ENCODE results near the gene FRZB.

The FRZB gene

GRCh38 chr2:182855376-182855775, 11.1 kb downstream of the FRZB start:
- in situ Hi-C loops (cut with HindIII; ENCODE audit: low pct_ligation_motif_present, low pct_unique_long_range_greater_than_20kb, low sequenced_read_pairs), result no loop called here
- no peak for DNase-seq

GRCh38 chr2:182854375-182855105, 11.9 kb downstream of the FRZB start:
- in situ Hi-C loops (cut with HindIII; ENCODE audit: low pct_ligation_motif_present, low pct_unique_long_range_greater_than_20kb, low sequenced_read_pairs), result no loop called here

DNA sequence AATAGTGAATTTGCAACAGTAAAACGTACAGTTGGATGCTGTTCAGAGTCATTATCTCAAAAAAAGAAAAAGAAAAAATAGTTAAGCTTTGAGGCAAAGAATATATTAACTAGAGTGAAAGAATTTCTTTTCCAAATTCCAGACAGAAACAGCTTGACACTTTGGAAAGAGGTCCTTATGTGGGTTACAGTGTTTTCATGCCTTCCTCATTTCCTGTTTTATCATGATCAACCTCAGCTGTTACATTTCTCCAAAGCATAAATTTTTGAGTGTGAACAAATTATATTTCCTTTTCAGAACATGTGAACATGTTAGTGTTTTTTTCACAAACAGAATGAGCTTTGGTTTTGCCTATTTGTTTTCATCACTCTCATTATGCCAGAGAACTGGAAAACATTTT, 13.6 kb downstream of the FRZB start:
- DNase-seq, result no peak
- in situ Hi-C loops (cut with HindIII; ENCODE audit: low pct_ligation_motif_present, low pct_unique_long_range_greater_than_20kb, low sequenced_read_pairs), result no loop called here

More at GRCh38 chr2:182854375-182855105, 11.9 kb downstream of the FRZB start:
- DNase-seq, result no peak

GRCh38 chr2:182852090-182852489, 14.3 kb downstream of the FRZB start:
- in situ Hi-C loops (cut with HindIII; ENCODE audit: low pct_ligation_motif_present, low pct_unique_long_range_greater_than_20kb, low sequenced_read_pairs), result no loop called here
- DNase-seq, result no peak

DNA sequence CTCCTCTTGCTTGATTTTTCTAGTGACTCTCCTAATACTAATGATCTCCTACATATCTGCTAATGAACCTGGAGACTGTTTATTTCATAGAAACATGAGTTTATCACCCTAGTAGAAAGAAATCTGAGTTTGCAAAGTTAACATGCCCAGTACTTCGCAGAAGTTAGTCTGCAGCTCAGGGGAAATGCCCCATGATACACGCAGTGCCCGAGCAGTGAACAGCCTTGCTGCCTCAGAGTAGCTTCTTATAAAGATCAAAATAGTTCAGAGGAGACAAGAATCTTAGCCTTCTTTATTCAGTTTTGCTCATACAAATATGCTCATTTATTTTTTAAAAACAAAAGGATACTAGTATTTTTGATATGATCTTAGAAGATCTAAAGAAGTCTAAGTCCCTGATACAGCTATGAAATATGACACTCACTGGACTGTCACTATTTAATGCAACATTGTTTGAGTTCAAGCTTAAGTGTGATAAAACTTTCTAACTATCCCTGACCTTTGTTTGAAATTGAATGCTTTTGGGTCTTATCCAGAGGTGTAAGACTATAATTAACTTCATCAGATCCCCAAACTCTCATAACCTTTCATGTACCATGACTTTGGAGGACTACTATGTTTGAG, 20.5 kb downstream of the FRZB start:
- in situ Hi-C loops (cut with HindIII; ENCODE audit: low pct_ligation_motif_present, low pct_unique_long_range_greater_than_20kb, low sequenced_read_pairs), result no loop called here
- no peak for DNase-seq

- in situ Hi-C loops (cut with HindIII; ENCODE audit: low pct_ligation_motif_present, low pct_unique_long_range_greater_than_20kb, low sequenced_read_pairs), result no loop called here
- no peak for DNase-seq
These were observed 30.0 kb downstream of the FRZB start for GRCh38 chr2:182836451-182836850.

DNA sequence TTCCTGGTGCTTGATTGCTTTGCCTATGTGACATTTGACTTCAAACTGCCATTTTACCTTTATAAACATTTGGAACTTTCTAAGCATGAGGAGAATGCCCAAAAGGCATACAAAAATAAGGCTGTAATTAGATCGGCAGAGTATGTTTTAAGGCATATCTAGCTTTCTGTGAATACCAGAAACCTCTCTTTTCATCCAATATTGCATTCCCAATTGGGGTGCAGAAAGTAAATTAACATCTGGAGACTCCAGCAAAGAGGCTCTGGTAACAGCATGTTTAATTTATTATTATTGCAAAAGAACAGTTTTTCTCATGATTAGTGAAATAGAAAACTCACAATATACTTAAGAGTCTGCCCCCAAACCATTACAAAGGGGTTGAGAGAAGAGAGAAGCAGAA, 32.1 kb downstream of the FRZB start:
- in situ Hi-C loops (cut with HindIII; ENCODE audit: low pct_ligation_motif_present, low pct_unique_long_range_greater_than_20kb, low sequenced_read_pairs), result no loop called here
- DNase-seq, result no peak

DNA sequence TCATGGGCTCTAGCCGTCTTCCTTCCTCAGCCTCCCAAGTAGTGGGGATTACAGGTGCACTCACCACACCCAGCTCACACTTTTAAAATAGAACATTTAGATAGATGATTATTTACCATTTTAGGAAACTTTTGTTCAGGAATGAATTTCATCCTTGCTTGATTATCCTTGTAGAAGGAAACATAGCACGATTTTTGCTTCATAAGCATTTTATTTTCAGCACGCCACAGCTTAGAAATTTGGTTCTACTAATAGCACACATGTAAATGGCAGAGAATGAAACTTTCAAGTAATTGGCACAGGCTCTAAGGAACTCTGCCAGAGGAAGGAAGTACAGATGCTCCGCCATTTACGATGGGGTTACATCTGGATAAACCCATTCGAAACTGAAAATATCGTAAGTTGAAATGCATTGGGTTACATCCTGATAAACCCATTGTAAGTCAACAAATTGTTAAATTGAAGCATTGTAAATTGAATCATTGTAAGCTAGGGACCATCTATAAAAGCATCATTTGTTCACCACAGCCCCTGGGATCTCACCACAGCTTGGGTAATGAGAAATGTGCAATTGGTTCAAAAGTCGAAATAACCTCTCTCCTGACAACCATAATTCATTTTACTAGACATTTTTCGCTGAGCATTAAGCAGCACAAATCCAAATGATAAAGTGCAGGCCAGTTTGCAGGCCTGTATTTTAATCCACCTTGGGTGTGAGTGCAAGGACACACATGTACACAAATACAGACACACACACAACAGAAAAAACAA, 33.2 kb downstream of the FRZB start:
- in situ Hi-C loops (cut with HindIII; ENCODE audit: low pct_ligation_motif_present, low pct_unique_long_range_greater_than_20kb, low sequenced_read_pairs), result no loop called here
- no peak for DNase-seq

GRCh38 chr2:182831921-182832320, 34.5 kb downstream of the FRZB start:
- no peak for DNase-seq
- in situ Hi-C loops (cut with HindIII; ENCODE audit: low pct_ligation_motif_present, low pct_unique_long_range_greater_than_20kb, low sequenced_read_pairs), result no loop called here

GRCh38 chr2:182831101-182831500, 35.3 kb downstream of the FRZB start:
- in situ Hi-C loops (cut with HindIII; ENCODE audit: low pct_ligation_motif_present, low pct_unique_long_range_greater_than_20kb, low sequenced_read_pairs), result no loop called here
- DNase-seq, result no peak

DNA sequence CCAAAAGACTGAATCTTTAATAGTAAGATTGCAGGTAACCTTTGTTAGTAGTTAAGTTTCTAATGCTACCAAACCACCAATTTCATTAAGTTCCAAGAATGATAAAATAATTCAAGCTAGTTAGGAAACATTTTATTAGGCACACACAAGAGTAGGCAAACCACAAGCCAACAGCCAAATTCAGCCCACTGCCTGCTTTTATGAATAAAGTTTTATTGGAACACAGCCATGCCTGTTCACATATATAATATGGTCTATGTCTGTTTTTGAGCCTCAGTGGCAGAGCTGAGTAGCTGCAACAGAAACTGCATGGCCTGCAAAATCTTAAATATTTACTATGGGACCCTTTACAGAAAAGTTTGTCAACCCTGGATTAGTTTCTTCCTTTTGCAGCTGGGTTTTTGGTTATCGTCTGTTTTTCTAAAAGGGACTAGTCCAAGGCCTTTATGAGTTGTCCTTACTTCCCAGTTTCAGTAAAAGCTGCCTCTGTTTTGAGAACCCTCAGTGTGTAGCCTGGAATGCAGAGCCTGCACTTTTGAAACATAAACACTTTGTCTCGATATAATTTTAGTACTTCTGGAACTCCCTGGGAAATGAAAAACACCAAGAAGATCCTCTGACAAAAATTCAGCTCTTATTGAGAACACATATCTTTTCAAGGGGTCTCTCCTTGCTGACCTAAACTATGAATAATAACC, 39.1 kb downstream of the FRZB start:
- in situ Hi-C loops (cut with HindIII; ENCODE audit: low pct_ligation_motif_present, low pct_unique_long_range_greater_than_20kb, low sequenced_read_pairs), result no loop called here
- DNase-seq, result no peak

DNA sequence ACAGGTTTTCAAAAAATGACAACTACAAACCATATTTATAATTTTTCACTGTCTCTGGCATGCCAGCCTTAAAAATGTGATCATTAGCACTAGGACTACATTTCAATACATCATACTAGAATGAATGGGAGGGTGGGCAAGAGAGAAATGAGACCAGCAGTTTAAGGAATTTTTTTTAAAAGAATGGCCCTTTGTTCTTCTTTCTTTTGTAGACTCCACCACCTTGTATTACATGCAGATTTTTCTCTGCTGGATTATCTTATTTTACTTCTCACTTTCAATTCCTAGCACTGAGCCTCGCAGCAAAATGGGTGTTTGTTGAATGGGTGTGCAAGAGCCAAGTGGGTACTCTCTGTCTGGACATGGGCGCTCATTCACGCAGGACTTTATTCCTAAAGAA, 39.9 kb downstream of the FRZB start:
- no peak for DNase-seq
- in situ Hi-C loops (cut with HindIII; ENCODE audit: low pct_ligation_motif_present, low pct_unique_long_range_greater_than_20kb, low sequenced_read_pairs), result no loop called here

GRCh38 chr2:182826064-182826463, 40.4 kb downstream of the FRZB start:
- in situ Hi-C loops (cut with HindIII; ENCODE audit: low pct_ligation_motif_present, low pct_unique_long_range_greater_than_20kb, low sequenced_read_pairs), result no loop called here
- no peak for DNase-seq

GRCh38 chr2:182824767-182825158, 41.7 kb downstream of the FRZB start:
- DNase-seq, result no peak
- in situ Hi-C loops (cut with HindIII; ENCODE audit: low pct_ligation_motif_present, low pct_unique_long_range_greater_than_20kb, low sequenced_read_pairs), result no loop called here

GRCh38 chr2:182824056-182824766, 42.2 kb downstream of the FRZB start:
- DNase-seq, result no peak
- in situ Hi-C loops (cut with HindIII; ENCODE audit: low pct_ligation_motif_present, low pct_unique_long_range_greater_than_20kb, low sequenced_read_pairs), result no loop called here

GRCh38 chr2:182822733-182823132, 43.7 kb downstream of the FRZB start:
- in situ Hi-C loops (cut with HindIII; ENCODE audit: low pct_ligation_motif_present, low pct_unique_long_range_greater_than_20kb, low sequenced_read_pairs), result no loop called here

GRCh38 chr2:182821182-182821581, 45.3 kb downstream of the FRZB start:
- in situ Hi-C loops (cut with HindIII; ENCODE audit: low pct_ligation_motif_present, low pct_unique_long_range_greater_than_20kb, low sequenced_read_pairs), result no loop called here
- no peak for DNase-seq

More at GRCh38 chr2:182822733-182823132, 43.7 kb downstream of the FRZB start:
- no peak for DNase-seq

DNA sequence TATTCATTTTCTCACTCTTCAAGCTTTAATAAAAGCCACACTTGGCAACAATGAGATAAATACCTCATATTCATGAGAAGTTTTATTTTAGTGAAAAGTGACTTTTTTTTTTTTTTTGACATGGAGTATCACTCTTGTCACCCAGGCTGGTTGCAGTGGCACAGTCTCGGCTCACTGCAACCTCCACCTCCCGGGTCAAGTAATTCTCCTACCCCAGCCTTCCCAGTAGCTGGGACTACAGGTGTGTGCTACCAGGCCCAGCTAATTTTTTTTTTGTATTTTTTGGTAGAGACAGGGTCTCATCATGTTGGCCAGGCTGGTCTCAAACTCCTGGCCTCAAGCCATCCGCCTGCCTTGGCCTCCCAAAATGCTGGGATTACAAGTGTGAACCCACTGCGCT, 47.0 kb downstream of the FRZB start:
- in situ Hi-C loops (cut with HindIII; ENCODE audit: low pct_ligation_motif_present, low pct_unique_long_range_greater_than_20kb, low sequenced_read_pairs), result no loop called here
- no peak for DNase-seq
